ENCODE data around the gene CSTB.
A peak's percentile ranks its signal among the peaks of the same experiment; 100 is the strongest.

The CSTB gene

GRCh38 chr21:43740497-43741156, 35.5 kb downstream of the CSTB start (continued):
- no peak for TF ChIP-seq ZBTB6 (tag by site-specific recombination; IDR thresholded peaks at IDR 0.05)
- TF ChIP-seq ZNF302 (tag by site-specific recombination; IDR thresholded peaks at IDR 0.05; ENCODE audit: low read depth) = no peak
- TF ChIP-seq SCRT2 (tag by site-specific recombination; IDR thresholded peaks at IDR 0.05) = no peak
- no peak for TF ChIP-seq ZNF169 (tag by site-specific recombination; IDR thresholded peaks at IDR 0.05)
- peak; percentile 23; the same call in 1 of the 2 replicates for TF ChIP-seq EGR2 (tag by site-specific recombination; IDR thresholded peaks at IDR 0.05; ENCODE audit: low read depth)
- no peak for TF ChIP-seq ZNF148 (tag by site-specific recombination; IDR thresholded peaks at IDR 0.05; ENCODE audit: borderline replicate concordance)
- no peak for TF ChIP-seq ZNF792 (tag by site-specific recombination; IDR thresholded peaks at IDR 0.05)
- no peak for TF ChIP-seq ZNF596 (tag by site-specific recombination; IDR thresholded peaks at IDR 0.05)
- TF ChIP-seq ZNF701 (tag by site-specific recombination; IDR thresholded peaks at IDR 0.05) = no peak
- TF ChIP-seq HOXC10 (CRISPR knock-in tag; IDR thresholded peaks at IDR 0.05) = no peak
- no peak for TF ChIP-seq ZNF544 (tag by site-specific recombination; IDR thresholded peaks at IDR 0.05)
- no peak for TF ChIP-seq ZNF530 (tag by site-specific recombination; IDR thresholded peaks at IDR 0.05; ENCODE audit: low read depth)
- no peak for TF ChIP-seq ZNF768 (tag by site-specific recombination; IDR thresholded peaks at IDR 0.05)
- TF ChIP-seq ZBTB20 (tag by site-specific recombination; IDR thresholded peaks at IDR 0.05) = no peak
- TF ChIP-seq ZNF112 (tag by site-specific recombination; IDR thresholded peaks at IDR 0.05) = no peak
- TF ChIP-seq ZNF600 (tag by site-specific recombination; IDR thresholded peaks at IDR 0.05) = peak; percentile 53
- TF ChIP-seq ZNF426 (tag by site-specific recombination; IDR thresholded peaks at IDR 0.05) = no peak
- no peak for TF ChIP-seq HOXD13 (CRISPR knock-in tag; IDR thresholded peaks at IDR 0.05; ENCODE audit: borderline replicate concordance)
- no peak for TF ChIP-seq ZXDB (tag by site-specific recombination; IDR thresholded peaks at IDR 0.05)
- TF ChIP-seq ZSCAN18 (tag by site-specific recombination; IDR thresholded peaks at IDR 0.05) = no peak
- peak; percentile 73 for TF ChIP-seq ZNF341 (tag by site-specific recombination; IDR thresholded peaks at IDR 0.05; ENCODE audit: low read depth)
- TF ChIP-seq TSHZ1 (tag by site-specific recombination; IDR thresholded peaks at IDR 0.05; ENCODE audit: borderline replicate concordance) = no peak
- TF ChIP-seq ZNF354C (tag by site-specific recombination; IDR thresholded peaks at IDR 0.05; ENCODE audit: borderline replicate concordance, low read depth) = no peak
- TF ChIP-seq ZFHX2 (tag by site-specific recombination; conservative IDR thresholded peaks at IDR 0.05) = peak; percentile 17; the same call in 1 of the 2 replicates
- no peak for TF ChIP-seq ZNF621 (tag by site-specific recombination; IDR thresholded peaks at IDR 0.05)
